SH-SY5Y (cell line): ENCODE data around the gene SLC38A3.

ENCODE experiments used
- GATA2 ChIP-seq: IDR thresholded peaks from 2 replicates; pipeline ENCODE4 v1.6.1; 2011; ENCODE audit warnings: mild to moderate bottlenecking, low read depth, low read length
- GATA3 ChIP-seq: IDR thresholded peaks from 2 replicates; pipeline ENCODE4 v1.6.1; 2011; ENCODE audit warnings: low read depth, mild to moderate bottlenecking, low read length, moderate library complexity

DNA sequence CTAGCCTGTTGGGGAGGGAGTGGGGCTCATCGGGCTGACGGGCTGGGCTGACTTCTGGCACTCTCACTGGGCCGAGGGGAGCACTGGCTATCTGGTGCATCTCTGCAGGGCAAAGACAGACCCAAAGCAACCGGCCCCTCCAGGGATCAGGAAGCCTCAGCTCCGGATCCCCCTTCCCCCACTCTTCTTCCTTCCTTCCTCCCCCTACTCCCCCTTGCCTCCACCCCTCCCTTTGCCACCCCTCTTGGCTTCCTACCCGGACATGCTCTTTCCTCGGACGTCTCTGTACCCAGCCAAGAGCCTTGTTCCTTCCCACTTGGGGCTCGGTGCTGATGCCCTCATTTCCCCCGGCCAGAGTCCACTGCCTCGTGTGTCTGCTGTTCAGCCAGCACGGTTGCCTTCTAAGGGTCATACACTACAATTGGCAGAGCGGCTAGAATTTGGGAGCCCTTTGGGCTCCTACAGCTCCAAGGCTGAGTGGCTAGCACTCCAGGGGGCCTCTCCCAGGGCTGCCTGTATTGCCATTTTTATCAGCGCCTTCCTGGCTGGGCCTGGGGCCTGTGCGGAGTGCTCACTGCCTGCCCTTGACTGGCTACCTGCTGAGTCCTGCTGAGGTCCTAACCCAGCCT, 39.0 kb upstream of the SLC38A3 start:
- TF ChIP-seq GATA2, result no peak
- no peak for TF ChIP-seq GATA3
